Activated gamma-delta T cell treated with anti-CD3 and anti-CD28 coated beads, Interleukin-2, amount 50 U/mL, for 16 hours (primary cell): ENCODE results near the gene LEMD2.
A peak's percentile ranks its signal among the peaks of the same experiment; 100 is the strongest.

Source experiments
- DNase-seq: peaks from one replicate; pipeline ENCODE4 v3.0.0-alpha.2; 2020; ENCODE audit warnings: low read depth

LEMD2 gene

DNA sequence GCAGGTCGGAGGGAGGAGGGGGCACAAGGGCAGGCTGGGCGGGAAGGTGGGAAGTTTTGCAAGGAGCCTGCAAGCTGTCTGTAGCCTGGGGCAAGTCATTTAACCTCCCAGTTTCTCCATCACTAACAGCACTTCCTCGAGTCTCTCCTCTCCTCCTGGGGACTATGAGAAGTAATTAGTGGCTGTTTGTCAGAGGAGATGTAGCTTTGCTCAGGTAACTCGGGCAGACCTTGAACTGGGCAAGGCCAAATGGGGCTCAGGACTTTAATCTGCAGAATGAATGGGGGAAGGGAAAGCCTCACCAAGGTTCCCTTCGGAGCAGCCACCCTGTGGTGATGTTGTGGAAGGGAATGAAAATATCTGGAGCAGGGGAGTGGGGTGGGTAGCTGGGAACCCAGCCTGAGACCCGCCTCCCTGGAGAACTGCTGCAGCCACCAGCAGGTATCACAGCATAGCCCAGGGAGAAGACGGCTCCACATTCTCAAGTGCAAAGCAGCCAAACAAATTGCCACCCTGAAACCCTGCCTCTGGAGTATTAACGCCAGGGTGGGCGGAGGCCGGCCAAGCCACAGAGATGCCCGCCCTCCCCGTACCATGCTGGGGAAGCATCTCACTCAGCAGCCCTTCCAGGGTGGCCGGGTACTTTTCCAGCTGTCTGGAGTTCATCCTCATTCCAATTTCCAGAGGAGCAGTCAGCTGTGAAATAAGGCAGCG lies 6.1 kb upstream of the LEMD2 start:
- no peak for DNase-seq

GRCh38 chr6:33792981-33793380 lies 4.1 kb upstream of the LEMD2 start:
- no peak for DNase-seq

- no peak for DNase-seq
Measured at GRCh38 chr6:33791620-33792019, 2.7 kb upstream of the LEMD2 start.

GRCh38 chr6:33790910-33791309 lies 2.0 kb upstream of the LEMD2 start:
- no peak for DNase-seq

- DNase-seq: no peak
Measured at GRCh38 chr6:33790379-33790778, 1.4 kb upstream of the LEMD2 start.

GRCh38 chr6:33789550-33789895 lies 593 bp upstream of the LEMD2 start:
- DNase-seq: no peak

DNA sequence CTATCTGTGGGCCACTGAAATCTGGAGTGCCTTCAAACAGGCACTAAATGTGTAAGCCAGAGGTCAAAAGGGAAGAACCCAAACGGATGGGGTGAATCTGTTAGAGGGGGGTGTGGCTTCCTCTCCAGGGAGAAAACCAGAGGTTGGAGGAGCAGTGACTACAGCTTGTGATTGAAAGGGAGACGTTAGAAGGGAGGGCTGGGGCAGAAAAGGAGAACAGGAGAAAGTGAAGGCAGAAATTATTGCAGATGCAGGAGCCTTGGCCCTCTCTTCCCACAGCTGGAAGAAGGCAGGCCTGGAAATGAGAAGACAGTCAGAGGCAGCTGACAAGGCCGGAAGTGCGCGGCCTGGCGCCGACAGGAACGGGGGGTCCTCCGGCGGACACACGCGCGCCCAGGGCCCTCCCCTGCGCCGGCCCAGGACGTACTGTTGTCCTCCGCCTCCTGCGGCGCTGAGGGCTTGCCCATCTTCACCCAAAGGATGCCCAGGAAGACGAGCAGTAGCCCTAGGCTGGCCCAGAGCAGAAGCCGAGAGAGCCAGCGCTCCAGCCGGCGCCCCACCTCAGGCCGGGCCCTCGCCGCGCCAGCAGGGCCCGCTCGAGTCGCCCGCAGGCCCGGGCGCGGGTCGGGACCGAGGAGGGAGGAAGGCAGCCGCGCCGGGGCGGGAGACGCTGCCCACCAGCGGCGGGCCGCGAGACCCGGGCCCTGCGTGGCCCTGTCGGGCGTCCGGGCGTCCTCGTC lies 806 bp downstream of the LEMD2 start:
- DNase-seq: peak; percentile 38

DNA sequence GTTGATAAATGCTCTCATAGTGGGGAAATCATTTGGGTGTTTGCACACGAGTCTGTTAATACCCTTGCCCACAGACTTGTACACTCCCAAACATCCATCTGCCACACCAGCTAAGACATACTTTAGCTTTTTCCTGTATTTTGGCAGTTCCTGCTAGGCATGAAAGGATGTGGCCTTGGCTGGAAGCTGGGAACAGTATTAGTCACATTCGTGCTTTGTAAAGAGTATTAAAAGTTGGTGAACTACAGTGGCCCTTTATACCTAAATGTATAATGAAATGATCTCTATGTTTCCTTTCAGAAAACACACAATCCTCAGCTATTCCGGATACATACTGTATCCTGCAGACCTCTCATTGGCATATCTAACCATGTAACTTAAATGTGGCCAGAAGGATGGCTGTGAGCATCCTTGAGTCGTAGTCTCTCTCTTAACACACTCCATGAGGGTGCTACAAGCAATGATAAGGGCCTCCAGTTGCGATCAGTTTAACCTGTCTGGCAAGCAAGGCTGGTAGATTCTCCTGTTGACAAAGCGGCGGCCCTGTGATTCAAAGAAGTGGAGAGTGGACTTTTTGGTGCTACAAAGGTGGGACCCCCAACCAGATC lies 1.5 kb downstream of the LEMD2 start:
- DNase-seq: no peak

DNA sequence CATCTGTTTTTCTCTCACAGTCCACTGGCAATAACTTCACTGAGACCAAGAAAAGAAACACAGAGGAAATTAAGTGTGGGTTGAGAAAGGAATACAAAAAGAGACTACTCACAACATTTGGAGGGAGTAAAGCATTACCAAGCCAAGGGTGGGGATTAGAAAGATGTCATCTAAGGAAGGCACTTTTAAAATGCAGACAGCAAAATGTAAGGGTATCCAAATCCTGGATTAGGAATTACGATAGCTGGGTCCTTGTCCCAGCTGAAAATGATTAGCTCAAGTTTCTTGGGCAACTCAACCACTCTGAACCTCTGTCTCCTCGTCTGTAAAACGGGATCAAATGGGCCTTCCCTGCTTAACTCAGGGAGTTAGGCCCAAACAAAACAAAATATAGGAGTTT lies 2.2 kb downstream of the LEMD2 start:
- DNase-seq: no peak

DNA sequence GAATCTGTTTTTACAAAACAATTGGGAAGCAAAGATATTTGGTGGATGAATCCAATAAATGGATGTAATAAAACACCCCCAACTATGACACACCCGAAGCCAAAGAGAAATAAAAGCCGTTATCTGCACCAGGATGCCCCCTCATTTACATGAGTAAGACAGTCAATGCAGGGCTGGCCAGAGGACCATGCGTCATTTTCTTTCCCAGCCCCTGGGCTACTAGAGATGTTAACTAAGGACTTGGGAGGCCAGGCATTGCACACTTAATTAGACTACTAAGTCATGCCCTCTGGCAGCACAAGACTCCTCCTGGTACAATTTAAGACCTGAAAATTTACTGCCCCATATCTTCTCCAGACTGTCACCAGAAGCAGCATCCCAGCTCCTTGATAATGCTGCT lies 3.2 kb downstream of the LEMD2 start:
- no peak for DNase-seq

DNA sequence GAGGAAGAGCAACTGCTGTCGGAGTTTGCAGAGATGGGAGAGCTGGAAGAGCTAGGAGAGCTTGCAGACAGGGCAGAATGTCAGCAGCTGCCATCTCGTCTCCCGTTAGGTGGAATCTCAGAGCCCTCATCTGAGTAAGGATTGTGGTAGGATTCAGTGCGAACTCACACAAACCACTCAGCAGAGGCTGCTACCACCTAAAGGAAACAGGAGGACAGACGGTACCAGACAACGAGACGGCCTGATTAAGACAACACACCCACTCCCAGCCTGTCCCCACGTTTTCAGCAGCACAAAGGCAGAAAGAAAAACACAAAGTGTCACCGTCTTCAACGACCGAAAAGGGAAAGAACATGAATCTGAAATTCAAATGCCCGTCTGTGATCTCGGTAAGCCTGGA lies 4.1 kb downstream of the LEMD2 start:
- no peak for DNase-seq

DNA sequence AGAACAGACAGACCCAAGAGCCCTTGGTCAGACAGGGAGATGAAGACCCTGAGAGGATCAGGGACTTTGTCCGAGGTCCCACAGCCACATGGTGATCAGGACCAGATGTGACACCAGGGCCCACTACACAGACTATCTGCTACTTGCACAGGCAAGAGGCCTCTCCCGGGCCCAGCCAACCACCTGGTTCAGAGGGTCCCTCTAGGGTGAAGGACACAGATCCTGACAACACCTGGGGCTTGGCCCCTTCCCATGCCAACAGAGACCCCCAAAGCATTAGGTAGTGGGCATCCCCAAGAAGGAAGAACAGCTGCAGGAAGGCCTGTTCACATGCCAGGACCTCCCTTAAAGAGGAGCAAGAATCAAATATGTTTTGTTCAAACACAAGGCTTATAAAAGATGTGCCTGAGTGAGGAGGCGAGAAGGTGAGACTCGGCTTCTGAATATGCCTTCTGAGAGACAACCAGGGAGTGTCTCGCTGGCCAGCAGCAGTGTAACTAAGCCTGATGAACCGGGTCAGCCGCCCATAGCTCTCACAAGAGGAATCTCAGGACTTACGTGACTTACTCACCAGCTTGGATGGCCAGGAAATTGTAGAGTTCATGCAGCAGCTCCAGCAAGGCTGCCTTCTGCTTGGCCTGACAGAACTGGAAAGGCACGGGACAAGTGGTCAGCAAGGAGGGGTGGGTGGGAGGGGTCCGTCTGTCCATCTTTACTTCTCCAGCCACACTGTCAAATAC lies 5.0 kb downstream of the LEMD2 start:
- no peak for DNase-seq

GRCh38 chr6:33782561-33782960 lies 6.4 kb downstream of the LEMD2 start:
- DNase-seq: no peak

DNA sequence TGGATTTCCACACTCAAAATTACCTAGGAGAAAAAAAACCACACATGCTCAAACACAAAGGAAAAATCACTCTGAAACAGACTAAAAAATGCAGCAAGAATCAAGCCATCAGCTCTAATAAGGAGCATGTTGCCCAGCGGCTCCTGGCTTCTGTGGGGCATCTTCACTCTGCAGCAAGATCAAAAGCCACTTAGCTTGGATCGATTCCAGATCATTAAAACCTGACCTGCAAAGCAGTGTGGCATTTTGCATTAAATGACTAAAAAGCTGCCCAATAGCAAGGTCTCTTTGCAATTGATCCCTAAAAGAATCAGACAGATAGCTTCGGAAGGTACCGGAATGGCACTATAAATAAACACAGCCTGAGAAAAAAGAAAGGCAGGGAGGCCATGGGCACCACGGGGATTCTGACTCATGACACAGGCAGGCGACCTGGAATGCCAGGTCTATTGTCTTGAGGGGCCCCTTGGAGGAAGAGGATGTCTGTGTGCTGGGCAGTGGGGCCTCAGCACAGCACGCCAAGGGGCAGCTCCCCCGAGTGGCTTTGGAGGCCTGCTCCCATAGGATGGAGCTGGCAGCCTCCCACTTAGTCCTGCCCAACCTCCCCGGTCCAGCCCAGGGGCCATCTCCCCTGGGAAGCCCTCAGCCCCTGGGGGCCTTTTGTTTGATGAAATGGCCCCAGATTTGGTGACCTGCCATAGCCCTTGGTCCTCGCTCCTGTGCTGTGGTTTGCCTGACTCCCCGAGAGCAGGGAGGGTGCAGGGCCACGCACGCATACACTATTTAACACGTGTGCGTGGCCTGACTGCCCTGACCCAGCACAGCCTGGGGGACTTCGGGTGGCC lies 7.6 kb downstream of the LEMD2 start:
- DNase-seq: no peak

DNA sequence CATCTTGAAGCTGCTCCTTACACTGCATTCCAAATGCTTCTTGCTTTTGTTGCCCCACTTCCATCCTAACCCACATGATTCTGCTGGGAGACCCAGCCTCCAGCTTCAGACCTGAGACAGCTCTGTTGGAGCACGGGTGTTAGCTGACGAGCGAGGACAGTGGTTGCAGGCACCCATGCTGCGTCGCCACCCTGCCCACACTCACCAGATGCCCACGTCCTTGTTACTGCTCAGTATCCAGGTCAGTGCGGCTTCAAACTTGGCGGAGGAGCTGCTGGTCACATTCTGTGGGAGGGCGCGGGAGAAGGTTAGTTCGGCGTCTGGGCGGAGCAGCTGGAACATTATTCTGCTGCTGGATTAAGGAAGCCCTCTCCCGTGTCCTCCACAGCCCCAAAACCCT lies 9.0 kb downstream of the LEMD2 start:
- no peak for DNase-seq

DNA sequence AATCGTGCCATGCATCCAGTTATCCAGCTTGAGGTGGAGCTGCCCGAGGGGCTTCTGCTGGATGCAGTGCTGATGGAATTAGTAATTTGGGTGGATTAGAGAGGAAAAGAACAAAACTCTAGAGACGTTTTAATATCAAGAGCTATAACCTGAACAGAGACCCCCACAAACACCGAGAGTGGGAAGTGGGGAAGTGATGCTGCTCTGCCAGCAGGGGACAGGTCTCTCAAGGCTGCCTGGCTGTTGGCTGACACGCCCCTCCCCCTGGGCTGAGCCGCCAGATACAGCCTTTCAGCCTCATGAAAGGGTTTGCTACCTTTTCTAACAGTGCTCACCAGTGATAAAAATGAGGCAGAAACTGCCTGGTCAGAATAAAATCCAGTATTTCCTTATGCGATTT lies 9.6 kb downstream of the LEMD2 start:
- DNase-seq: no peak

DNA sequence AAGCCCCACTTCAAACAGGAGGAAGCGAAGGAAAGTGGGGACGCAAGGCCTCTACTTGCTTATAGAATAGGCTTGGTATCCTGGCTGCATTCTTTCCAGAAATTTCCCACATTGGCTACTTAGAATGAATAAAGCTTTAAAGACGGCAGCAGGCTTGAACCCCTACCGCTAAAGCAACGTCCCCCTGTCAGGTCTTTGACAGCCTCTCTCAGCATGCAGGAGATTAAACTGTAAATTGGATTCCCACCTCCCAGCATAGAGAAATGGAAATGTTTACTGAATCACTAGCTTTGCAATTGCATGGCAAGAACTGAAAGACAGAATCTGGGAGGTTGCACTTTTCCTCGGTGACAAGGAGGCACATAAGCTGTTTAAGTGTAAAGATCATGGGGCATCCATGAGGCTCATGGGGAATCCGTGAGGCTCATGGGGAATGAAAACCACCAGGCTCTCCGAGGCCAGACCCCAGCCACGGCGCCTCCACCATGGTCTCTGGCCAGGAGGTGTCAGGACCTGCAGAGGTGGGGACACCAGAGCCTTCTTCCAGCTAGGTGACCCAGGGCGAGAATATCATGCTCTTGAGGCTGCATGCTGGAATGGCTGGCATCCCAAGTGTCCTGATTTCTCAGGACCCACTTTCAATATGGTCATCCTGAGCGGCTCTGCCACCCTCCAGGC lies 10.3 kb downstream of the LEMD2 start:
- no peak for DNase-seq

DNA sequence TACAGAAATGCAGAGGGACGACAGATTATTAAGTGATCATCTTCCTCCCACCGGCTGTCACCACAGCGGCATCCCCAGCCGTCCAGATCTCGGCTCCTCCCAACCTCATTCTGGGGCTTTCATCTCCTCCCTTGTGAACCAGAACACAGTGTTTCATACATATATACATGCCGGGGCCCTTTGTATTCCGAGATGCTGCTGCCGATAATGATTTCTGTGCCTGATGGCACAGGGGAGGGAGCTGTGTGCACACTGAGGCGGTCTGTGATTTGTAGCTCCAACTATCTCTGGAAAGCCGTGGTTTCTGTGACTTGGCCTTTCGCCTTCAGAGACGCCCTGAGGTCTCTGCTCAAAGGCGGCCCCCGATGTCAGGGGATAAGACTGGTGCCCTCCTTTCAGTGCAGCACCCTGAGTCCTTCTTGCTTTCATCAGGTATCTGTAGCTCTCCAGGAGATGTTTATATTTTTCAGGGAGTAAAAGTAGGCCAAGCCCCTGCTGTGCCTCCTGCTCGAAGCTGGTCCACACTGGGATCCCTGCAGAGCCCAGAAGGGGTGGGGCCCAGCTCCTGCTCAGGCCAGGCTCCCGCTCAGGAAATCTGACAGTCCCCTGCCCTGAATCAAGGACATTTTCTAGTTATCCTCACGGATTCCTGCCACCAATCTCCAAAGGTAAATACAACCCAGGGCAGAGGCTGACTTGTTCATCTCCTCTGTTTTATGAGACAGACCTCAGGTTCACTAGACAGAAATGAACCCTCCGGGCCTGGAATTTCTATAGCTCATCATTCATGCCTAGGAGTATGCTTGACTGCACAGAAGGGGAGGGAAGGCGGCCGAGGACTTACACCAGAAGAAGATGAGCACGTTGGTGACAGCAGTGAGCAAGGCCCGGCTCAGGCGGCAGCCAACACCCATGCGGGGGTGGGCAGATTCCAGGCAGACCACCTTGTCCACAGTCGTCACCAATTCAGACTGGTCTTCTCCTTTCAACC lies 11.2 kb downstream of the LEMD2 start:
- no peak for DNase-seq

DNA sequence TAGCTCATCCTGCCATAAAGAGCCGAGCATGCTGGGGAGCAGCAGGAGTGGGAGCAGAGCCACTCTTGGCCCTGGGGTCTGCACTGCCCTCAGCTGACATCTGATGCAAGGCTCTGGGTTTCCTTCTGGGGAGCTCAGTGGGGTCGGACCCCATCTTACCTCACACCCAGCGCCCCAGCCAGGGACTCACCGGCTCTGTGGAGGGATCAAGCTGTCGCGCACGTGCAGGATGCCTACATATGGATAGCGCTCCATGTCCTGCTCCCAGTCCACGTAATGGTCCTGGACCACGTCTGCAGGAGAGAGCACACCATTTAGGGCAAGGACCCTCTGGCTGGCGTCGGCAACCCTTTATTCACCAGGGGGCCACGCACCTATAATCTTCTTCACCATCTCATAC lies 12.2 kb downstream of the LEMD2 start:
- DNase-seq: no peak

DNA sequence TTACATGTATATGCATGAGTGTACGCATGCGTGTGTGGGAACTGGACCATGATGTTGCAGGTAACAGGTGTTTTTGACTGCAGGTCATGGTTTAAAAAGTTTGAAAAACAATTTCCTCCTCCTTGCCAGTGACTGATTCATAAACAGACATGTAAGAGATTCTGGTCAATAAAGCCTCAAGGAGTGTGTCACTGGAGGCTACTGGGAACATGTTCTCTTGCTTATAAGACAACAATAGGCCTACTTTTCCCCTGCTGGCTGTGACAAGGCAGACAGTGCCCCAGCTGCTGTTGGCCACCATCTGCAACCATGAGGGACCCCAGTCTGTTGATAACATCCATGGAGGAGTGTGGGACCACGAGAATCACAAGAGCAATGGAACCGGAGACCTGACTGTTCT lies 12.7 kb downstream of the LEMD2 start:
- no peak for DNase-seq
